H1 (cell line): ENCODE data around the gene TEDC1. TPM values are rescaled to one million over a fixed set of nuclear protein-coding genes. Genes with fewer than 3 reads are reported as not detected.

Experiments
- CEBPB ChIP-seq: IDR thresholded peaks from 2 replicates; pipeline ENCODE4 v1.6.1; 2012; ENCODE audit warnings: low read depth, low read length
- CHD1 ChIP-seq: IDR thresholded peaks from 2 replicates; pipeline ENCODE4 v1.6.1; 2012; ENCODE audit warnings: low read depth, low read length, improper control_type of control experiment
- CHD2 ChIP-seq: IDR thresholded peaks from 2 replicates; pipeline ENCODE4 v1.6.1; 2012; ENCODE audit warnings: low read length, improper control_type of control experiment
- CREB1 ChIP-seq: IDR thresholded peaks from 2 replicates; pipeline ENCODE4 v1.6.1; 2012; ENCODE audit warnings: inconsistent platforms
- CTBP2 ChIP-seq: IDR thresholded peaks from 2 replicates; pipeline ENCODE4 v1.7.0; 2011; ENCODE audit warnings: borderline replicate concordance, mild to moderate bottlenecking, moderate library complexity, mixed read lengths, low read length; ENCODE audit not compliant: insufficient read depth, insufficient read length
- EGR1 ChIP-seq: IDR thresholded peaks from 2 replicates; pipeline ENCODE4 v1.6.1; 2011; ENCODE audit warnings: low read depth, low read length, borderline replicate concordance
- FOSL1 ChIP-seq: IDR thresholded peaks from 2 replicates; pipeline ENCODE4 v1.6.1; 2011; ENCODE audit warnings: mild to moderate bottlenecking, low read depth, low read length, moderate library complexity; ENCODE audit not compliant: insufficient read depth
- KDM4A ChIP-seq: IDR thresholded peaks from one replicate; pipeline ENCODE4 v1.7.1; 2012; ENCODE audit warnings: low read depth, mild to moderate bottlenecking, moderate library complexity, low read length, inconsistent platforms; ENCODE audit not compliant: severe bottlenecking
- MAFK ChIP-seq: IDR thresholded peaks from 2 replicates; pipeline ENCODE4 v1.6.1; 2012; ENCODE audit warnings: low read depth, mild to moderate bottlenecking, improper control_type of control experiment, low read length
- NANOG ChIP-seq: IDR thresholded peaks from 2 replicates; pipeline ENCODE4 v1.6.1; 2011; ENCODE audit warnings: low read length, low read depth, mild to moderate bottlenecking, inconsistent platforms; ENCODE audit not compliant: insufficient read depth, poor library complexity, severe bottlenecking
- POLR2AphosphoS5 ChIP-seq: IDR thresholded peaks from 2 replicates; pipeline ENCODE4 v1.6.1; 2011; ENCODE audit warnings: low read depth, low read length
- RFX5 ChIP-seq: IDR thresholded peaks from 2 replicates; pipeline ENCODE4 v1.6.1; 2011; ENCODE audit warnings: low read depth, low read length, improper control_type of control experiment, borderline replicate concordance
- RNF2 ChIP-seq: fragments of 200-900, 300-1000 bp; sonication (generic); IDR thresholded peaks from 2 replicates; pipeline ENCODE4 v1.7.1; 2016; ENCODE audit warnings: borderline replicate concordance, low read depth, mild to moderate bottlenecking, antibody characterized with exemption, low read length; ENCODE audit not compliant: poor library complexity, severe bottlenecking; ENCODE audit errors: missing control alignments
- SIN3A ChIP-seq, 2 experiments: IDR thresholded peaks in 1 of 2; conservative IDR thresholded peaks in 1 of 2; 2 replicates each; pipeline ENCODE4 v1.6.1; 2011 to 2012; ENCODE audit warnings: low read length in 2 of 2, improper control_type of control experiment in 1 of 2, low read depth in 1 of 2, mild to moderate bottlenecking in 1 of 2
- SIRT6 ChIP-seq: IDR thresholded peaks from one replicate; pipeline ENCODE4 v1.7.1; 2012; ENCODE audit warnings: low read length, inconsistent platforms
- SIX5 ChIP-seq: IDR thresholded peaks from 2 replicates; pipeline ENCODE4 v1.6.1; 2011; ENCODE audit warnings: mild to moderate bottlenecking, low read depth, low read length
- SP1 ChIP-seq: IDR thresholded peaks from 2 replicates; pipeline ENCODE4 v1.6.1; 2011; ENCODE audit warnings: low read depth, low read length
- SP2 ChIP-seq: IDR thresholded peaks from 2 replicates; pipeline ENCODE4 v1.6.1; 2012; ENCODE audit warnings: mild to moderate bottlenecking, low read length, inconsistent platforms
- SUZ12 ChIP-seq: fragments of 200-600 bp; sonication (generic); IDR thresholded peaks from 2 replicates; pipeline ENCODE4 v1.6.1; 2012; ENCODE audit warnings: mild to moderate bottlenecking, inconsistent platforms, low read length, moderate library complexity, mixed read lengths
- TBP ChIP-seq: IDR thresholded peaks from 2 replicates; pipeline ENCODE4 v1.6.1; 2011; ENCODE audit warnings: low read depth, low read length, improper control_type of control experiment
- TEAD4 ChIP-seq: IDR thresholded peaks from 2 replicates; pipeline ENCODE4 v1.6.1; 2012; ENCODE audit warnings: low read depth, low read length, inconsistent platforms, mixed read lengths
- ZNF274 ChIP-seq: IDR thresholded peaks from 2 replicates; pipeline ENCODE4 v1.7.0; 2012; ENCODE audit warnings: low read length, borderline replicate concordance; ENCODE audit errors: extremely low read depth
- polyA plus RNA-seq, 7 experiments: library from polyadenylated mRNA; depleted of rRNA in 3 of 7; stranded (reverse) in 5 of 7; unstranded in 2 of 7; fragments of >200 nt in 5 of 7; fragments of 200-250 nt in 2 of 7; gene quantifications; 1 replicate in 5 of 7; 2 replicates in 1 of 7; 4 replicates in 1 of 7; pipeline versions ENCODE4 v1.2.1 to v1.2.3, GENCODE V29; 2011 to 2013; ENCODE audit warnings: missing spikeins in 2 of 7, mixed read lengths in 2 of 7
- total RNA-seq: library from RNA; stranded (reverse); fragmentation: NEBNext Ultra II Directional; extraction: Animal tissue kit (Norgen Biotek cat#: 25700); gene quantifications from 2 replicates; pipeline ENCODE4 v1.2.1, GENCODE V29; 2021
- TF ChIP-seq, protein P1 (sequence below): IDR thresholded peaks from 2 replicates; pipeline ENCODE4 v1.6.1; 2012; ENCODE audit warnings: inconsistent platforms

TEDC1 gene
- total and polyA plus RNA-seq, 2 of the 8 experiments (the other 6 are each of a cell fraction or from before 2014, with no cell fraction given), result 5.6 to 14.8 TPM

DNA sequence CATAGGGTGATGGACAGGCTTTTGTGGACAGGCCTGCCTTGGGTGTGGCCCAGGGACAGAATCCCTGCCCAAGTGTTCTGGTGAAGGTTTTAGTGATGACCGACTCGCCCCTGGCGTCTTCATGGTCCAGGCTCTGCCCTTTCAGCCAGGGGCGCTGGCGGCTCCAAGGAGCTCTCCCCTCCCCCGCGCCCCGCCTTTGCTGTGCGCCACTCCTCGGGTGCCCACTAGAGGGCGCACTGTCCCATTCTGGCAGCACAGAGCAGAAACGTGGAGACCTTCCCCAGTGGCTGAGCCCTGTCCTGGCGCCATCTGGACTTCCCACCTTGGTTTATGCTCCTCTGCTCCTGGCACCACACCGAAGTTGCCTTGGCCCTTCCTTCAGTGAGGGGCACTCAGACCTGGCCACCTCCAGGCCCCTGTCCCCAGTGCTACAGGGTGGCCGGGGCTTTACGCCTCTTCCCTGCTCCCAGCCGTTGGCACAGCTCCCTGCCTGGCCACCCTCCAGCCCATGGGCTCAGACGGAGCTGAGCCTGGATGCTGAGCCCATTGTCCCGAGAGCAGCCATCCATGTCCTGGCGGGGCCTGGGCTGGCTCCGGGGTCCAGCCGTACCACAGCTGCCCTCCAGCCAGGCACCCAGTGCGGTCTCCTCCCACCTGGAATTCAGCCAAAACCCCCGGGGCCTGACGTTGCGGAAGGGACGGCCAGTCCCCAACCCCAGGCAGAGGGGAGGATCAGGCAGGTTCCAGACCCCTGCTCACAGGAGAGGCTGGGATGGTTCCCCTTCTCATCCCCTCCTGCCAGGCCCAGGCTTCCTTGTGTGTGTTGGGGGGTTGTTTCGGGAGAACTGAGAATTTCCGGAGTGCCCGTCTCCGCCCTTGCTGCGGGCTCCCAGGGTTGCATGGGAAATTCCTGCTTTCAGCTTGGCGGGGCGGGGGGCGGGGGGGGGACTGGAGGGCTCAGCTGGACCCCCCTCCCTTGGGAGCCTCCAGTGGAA, 9.9 kb upstream of the TEDC1 start (continued):
- TF ChIP-seq MAFK, result no peak
- TF ChIP-seq EGR1, result peak; percentile 16; the same call in 1 of the 2 replicates
- TF ChIP-seq CHD2, result peak; percentile 44; the same call in 1 of the 2 replicates
- TF ChIP-seq RNF2, result no peak
- no peak for TF ChIP-seq RFX5
- TF ChIP-seq FOSL1, result no peak
- no peak for TF ChIP-seq SUZ12
- TF ChIP-seq SIRT6, result no peak
- TF ChIP-seq SIX5, result no peak
- TF ChIP-seq SIN3A (conservative IDR thresholded peaks at IDR 0.05 in 1 of 2, IDR thresholded peaks at IDR 0.05 in 1 of 2; ENCODE audit: low read depth in 1 of 2, low read length in 2 of 2), result peak in 1 of 2 experiments; percentile 82; a peak in 2 of 4 replicates
- no peak for TF ChIP-seq NANOG
- TF ChIP-seq CTBP2, result no peak
- peak; percentile 48 for TF ChIP-seq KDM4A
- TF ChIP-seq SP2, result no peak
- TF ChIP-seq, protein P1, sequence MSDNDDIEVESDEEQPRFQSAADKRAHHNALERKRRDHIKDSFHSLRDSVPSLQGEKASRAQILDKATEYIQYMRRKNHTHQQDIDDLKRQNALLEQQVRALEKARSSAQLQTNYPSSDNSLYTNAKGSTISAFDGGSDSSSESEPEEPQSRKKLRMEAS, result peak; percentile 79
- no peak for TF ChIP-seq CHD1
- TF ChIP-seq CEBPB, result no peak
- TF ChIP-seq TBP, result peak; percentile 83
- peak; percentile 85 for TF ChIP-seq POLR2AphosphoS5
- no peak for TF ChIP-seq ZNF274
- no peak for TF ChIP-seq TEAD4
- TF ChIP-seq CREB1, result peak; percentile 74
- 0 out of 2 replicates have a peak, but pooled peaks have one; percentile 42 for TF ChIP-seq SP1
